Measurements from ENCODE around the gene ZNF277.

Gene ZNF277

GRCh38 chr7:112223310-112223709, 16.8 kb downstream of the ZNF277 start:
- TF ChIP-seq CTCF (IDR thresholded peaks at IDR 0.05) (no peak), ZFX (IDR thresholded peaks at IDR 0.05; ENCODE audit: borderline replicate concordance) (no peak)
- H3K27ac ChIP-seq: no peak overlapping the region

GRCh38 chr7:112224186-112224585, 17.7 kb downstream of the ZNF277 start:
- H3K27ac ChIP-seq: no peak overlapping the region
- TF ChIP-seq ZFX (IDR thresholded peaks at IDR 0.05; ENCODE audit: borderline replicate concordance) (no peak), CTCF (IDR thresholded peaks at IDR 0.05) (no peak)

GRCh38 chr7:112225006-112225405, 18.5 kb downstream of the ZNF277 start:
- TF ChIP-seq ZFX (IDR thresholded peaks at IDR 0.05; ENCODE audit: borderline replicate concordance): no peak
- TF ChIP-seq CTCF (IDR thresholded peaks at IDR 0.05): no peak
- H3K27ac ChIP-seq: no peak overlapping the region

- H3K27ac ChIP-seq: no peak overlapping the region
- no peak for TF ChIP-seq CTCF (IDR thresholded peaks at IDR 0.05)
- no peak for TF ChIP-seq ZFX (IDR thresholded peaks at IDR 0.05; ENCODE audit: borderline replicate concordance)
Observed at GRCh38 chr7:112226701-112227276, 20.3 kb downstream of the ZNF277 start.

GRCh38 chr7:112228632-112229031, 22.1 kb downstream of the ZNF277 start:
- no peak overlapping the region for H3K27ac ChIP-seq

GRCh38 chr7:112232212-112232978, 25.9 kb downstream of the ZNF277 start:
- H3K27ac ChIP-seq: no peak overlapping the region
- TF ChIP-seq ZFX (IDR thresholded peaks at IDR 0.05; ENCODE audit: borderline replicate concordance) (no peak), CTCF (IDR thresholded peaks at IDR 0.05) (no peak)

More at GRCh38 chr7:112228632-112229031, 22.1 kb downstream of the ZNF277 start:
- TF ChIP-seq CTCF (IDR thresholded peaks at IDR 0.05) (no peak), ZFX (IDR thresholded peaks at IDR 0.05; ENCODE audit: borderline replicate concordance) (no peak)

- TF ChIP-seq ZFX (IDR thresholded peaks at IDR 0.05; ENCODE audit: borderline replicate concordance): no peak
- TF ChIP-seq CTCF (IDR thresholded peaks at IDR 0.05): no peak
- H3K27ac ChIP-seq: no peak overlapping the region
Observed at GRCh38 chr7:112233048-112233697, 26.7 kb downstream of the ZNF277 start.
